ENCODE data around the gene FCGR2B.

FCGR2B gene

GRCh38 chr1:161710560-161710959 lies 47.6 kb downstream of the FCGR2B start (continued):
- TF ChIP-seq CSRNP3 (CRISPR knock-in tag; IDR thresholded peaks at IDR 0.05): no peak

GRCh38 chr1:161718559-161719324 lies 55.8 kb downstream of the FCGR2B start:
- TF ChIP-seq ZNF70 (CRISPR knock-in tag; IDR thresholded peaks at IDR 0.05) (no peak), OSR1 (CRISPR knock-in tag; IDR thresholded peaks at IDR 0.05) (no peak), TCF4 (CRISPR knock-in tag; IDR thresholded peaks at IDR 0.05; ENCODE audit: borderline replicate concordance) (no peak), BACH2 (CRISPR knock-in tag; IDR thresholded peaks at IDR 0.05; ENCODE audit: borderline replicate concordance) (no peak), ZFP30 (CRISPR knock-in tag; IDR thresholded peaks at IDR 0.05) (no peak), ZNF565 (CRISPR knock-in tag; conservative IDR thresholded peaks at IDR 0.05; ENCODE audit: low read depth) (no peak), TOX (CRISPR knock-in tag; IDR thresholded peaks at IDR 0.05; ENCODE audit: borderline replicate concordance) (no peak), ESRRG (CRISPR knock-in tag; IDR thresholded peaks at IDR 0.05) (no peak), SNAI2 (CRISPR knock-in tag; IDR thresholded peaks at IDR 0.05) (no peak), GLIS3 (CRISPR knock-in tag; IDR thresholded peaks at IDR 0.05) (no peak), ARNTL (CRISPR knock-in tag; IDR thresholded peaks at IDR 0.05; ENCODE audit: borderline replicate concordance, low read depth) (no peak), PPARA (CRISPR knock-in tag; IDR thresholded peaks at IDR 0.05; ENCODE audit: borderline replicate concordance) (no peak), TSHZ2 (CRISPR knock-in tag; IDR thresholded peaks at IDR 0.05) (no peak), RARB (CRISPR knock-in tag; IDR thresholded peaks at IDR 0.05) (no peak), ISL1 (CRISPR knock-in tag; IDR thresholded peaks at IDR 0.05) (no peak), CSRNP3 (CRISPR knock-in tag; IDR thresholded peaks at IDR 0.05) (no peak), ZC3H10 (CRISPR knock-in tag; IDR thresholded peaks at IDR 0.05) (no peak)
- TF ChIP-seq, protein P1, sequence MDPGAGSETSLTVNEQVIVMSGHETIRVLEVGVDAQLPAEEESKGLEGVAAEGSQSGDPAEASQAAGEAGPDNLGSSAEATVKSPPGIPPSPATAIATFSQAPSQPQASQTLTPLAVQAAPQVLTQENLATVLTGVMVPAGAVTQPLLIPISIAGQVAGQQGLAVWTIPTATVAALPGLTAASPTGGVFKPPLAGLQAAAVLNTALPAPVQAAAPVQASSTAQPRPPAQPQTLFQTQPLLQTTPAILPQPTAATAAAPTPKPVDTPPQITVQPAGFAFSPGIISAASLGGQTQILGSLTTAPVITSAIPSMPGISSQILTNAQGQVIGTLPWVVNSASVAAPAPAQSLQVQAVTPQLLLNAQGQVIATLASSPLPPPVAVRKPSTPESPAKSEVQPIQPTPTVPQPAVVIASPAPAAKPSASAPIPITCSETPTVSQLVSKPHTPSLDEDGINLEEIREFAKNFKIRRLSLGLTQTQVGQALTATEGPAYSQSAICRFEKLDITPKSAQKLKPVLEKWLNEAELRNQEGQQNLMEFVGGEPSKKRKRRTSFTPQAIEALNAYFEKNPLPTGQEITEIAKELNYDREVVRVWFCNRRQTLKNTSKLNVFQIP (CRISPR knock-in tag; IDR thresholded peaks at IDR 0.05; ENCODE audit: borderline replicate concordance, low read depth): no peak
- TF ChIP-seq, protein P2, sequence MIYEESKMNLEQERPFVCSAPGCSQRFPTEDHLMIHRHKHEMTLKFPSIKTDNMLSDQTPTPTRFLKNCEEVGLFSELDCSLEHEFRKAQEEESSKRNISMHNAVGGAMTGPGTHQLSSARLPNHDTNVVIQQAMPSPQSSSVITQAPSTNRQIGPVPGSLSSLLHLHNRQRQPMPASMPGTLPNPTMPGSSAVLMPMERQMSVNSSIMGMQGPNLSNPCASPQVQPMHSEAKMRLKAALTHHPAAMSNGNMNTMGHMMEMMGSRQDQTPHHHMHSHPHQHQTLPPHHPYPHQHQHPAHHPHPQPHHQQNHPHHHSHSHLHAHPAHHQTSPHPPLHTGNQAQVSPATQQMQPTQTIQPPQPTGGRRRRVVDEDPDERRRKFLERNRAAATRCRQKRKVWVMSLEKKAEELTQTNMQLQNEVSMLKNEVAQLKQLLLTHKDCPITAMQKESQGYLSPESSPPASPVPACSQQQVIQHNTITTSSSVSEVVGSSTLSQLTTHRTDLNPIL (CRISPR knock-in tag; IDR thresholded peaks at IDR 0.05; ENCODE audit: low read depth): no peak
- ATAC-seq: no peak

- ATAC-seq: no peak
- no peak for TF ChIP-seq ESRRG (CRISPR knock-in tag; IDR thresholded peaks at IDR 0.05)
- no peak for TF ChIP-seq BACH2 (CRISPR knock-in tag; IDR thresholded peaks at IDR 0.05; ENCODE audit: borderline replicate concordance)
- TF ChIP-seq, protein P2 (CRISPR knock-in tag; IDR thresholded peaks at IDR 0.05; ENCODE audit: low read depth): no peak
- TF ChIP-seq ZNF565 (CRISPR knock-in tag; conservative IDR thresholded peaks at IDR 0.05; ENCODE audit: low read depth): no peak
- no peak for TF ChIP-seq ZFP30 (CRISPR knock-in tag; IDR thresholded peaks at IDR 0.05)
- TF ChIP-seq CSDC2 (CRISPR knock-in tag; IDR thresholded peaks at IDR 0.05): no peak
- no peak for TF ChIP-seq TCF4 (CRISPR knock-in tag; IDR thresholded peaks at IDR 0.05; ENCODE audit: borderline replicate concordance)
- TF ChIP-seq OSR1 (CRISPR knock-in tag; IDR thresholded peaks at IDR 0.05): no peak
Observed at GRCh38 chr1:161719325-161719611, 56.3 kb downstream of the FCGR2B start.

Measured in SK-N-SH treated with all-trans-retinoic acid at 6 μM for 48 hours (cell line).